NCI-H1048 (cell line): ENCODE results near the gene POGLUT2.
"Not testable (repeated sequence)": the region's sequence is repeated elsewhere in the genome, so short reads cannot be mapped to it uniquely, and the experiment has no call there.

Experiments used
- DNase-seq: peaks from one replicate; lab custom pipeline; 2025; lab: John Stamatoyannopoulos, UW

The POGLUT2 gene

GRCh38 chr13:102805680-102806079, 6.9 kb upstream of the POGLUT2 start:
- no peak for DNase-seq

- DNase-seq: peak; percentile 41
Observed at GRCh38 chr13:102800145-102801041, 1.6 kb upstream of the POGLUT2 start.

GRCh38 chr13:102799426-102800144, 809 bp upstream of the POGLUT2 start:
- DNase-seq: no peak

- DNase-seq: no peak
Observed at GRCh38 chr13:102793611-102794355, 5.0 kb downstream of the POGLUT2 start.

- DNase-seq: no peak
Observed at GRCh38 chr13:102792396-102792795, 6.4 kb downstream of the POGLUT2 start.

- DNase-seq: no peak
Observed at GRCh38 chr13:102788683-102789082, 10.1 kb downstream of the POGLUT2 start.

- no peak for DNase-seq
Observed at GRCh38 chr13:102784483-102784882, 14.3 kb downstream of the POGLUT2 start.

- no peak for DNase-seq
Observed at GRCh38 chr13:102781591-102781990, 17.2 kb downstream of the POGLUT2 start.

- DNase-seq: not testable (repeated sequence)
Observed at GRCh38 chr13:102780656-102781055, 18.1 kb downstream of the POGLUT2 start.

GRCh38 chr13:102779436-102780159, 19.2 kb downstream of the POGLUT2 start:
- DNase-seq: no peak

GRCh38 chr13:102777736-102778135, 21.0 kb downstream of the POGLUT2 start:
- DNase-seq: no peak

GRCh38 chr13:102776271-102776670, 22.5 kb downstream of the POGLUT2 start:
- DNase-seq: no peak

GRCh38 chr13:102774591-102775520, 23.9 kb downstream of the POGLUT2 start:
- no peak for DNase-seq

GRCh38 chr13:102774214-102774568, 24.6 kb downstream of the POGLUT2 start:
- DNase-seq: no peak

GRCh38 chr13:102773441-102774213, 25.1 kb downstream of the POGLUT2 start, which contains the start of gene TEX30:
TSS of gene TEX30 (minus strand) at chr13:102773786. CDS start at chr13:102770026, 3,760 bp downstream.
- peak; percentile 76 for DNase-seq

- no peak for DNase-seq
Observed at GRCh38 chr13:102772042-102772425, 26.7 kb downstream of the POGLUT2 start.

- no peak for DNase-seq
Observed at GRCh38 chr13:102771298-102772041, 27.3 kb downstream of the POGLUT2 start.

GRCh38 chr13:102770435-102770834, 28.3 kb downstream of the POGLUT2 start:
- no peak for DNase-seq

- no peak for DNase-seq
Observed at GRCh38 chr13:102769679-102770078, 29.1 kb downstream of the POGLUT2 start.
